Gastrocnemius medialis (tissue), 4 donors: ENCODE results near the gene TMOD3. TPM values are rescaled to one million over a fixed set of nuclear protein-coding genes. Genes with fewer than 3 reads are reported as not detected.

Experiments used
- ATAC-seq, 2 donors: fragments of 150-250 bp; one replicate each; pipeline ENCODE4 v1.9.1; 2016
- DNase-seq, 2 donors: peaks; one replicate each; pipeline ENCODE4 v3.0.0-alpha.2; 2019
- H3K27ac ChIP-seq, 4 donors: fragments of 200-600 bp; sonication (generic); 1 replicate in 1 of 4; 2 replicates in 3 of 4; pipeline ENCODE4 v1.5.1; 2016 to 2018; ENCODE audit warnings: mild to moderate bottlenecking in 2 of 4, moderate library complexity in 1 of 4
- H3K27me3 ChIP-seq, 3 donors: fragments of 200-600 bp; sonication (generic) in 2 of 3; 1 replicate in 1 of 3; 2 replicates in 2 of 3; pipeline versions ENCODE4 v1.5.1 to v1.6.0; 2016 to 2019; ENCODE audit warnings: mild to moderate bottlenecking in 1 of 3, moderate library complexity in 1 of 3
- H3K36me3 ChIP-seq, 2 donors: fragments of 200-600 bp; sonication (generic) in 1 of 2; one replicate each; pipeline ENCODE4 v1.5.1; 2017 to 2018
- H3K4me1 ChIP-seq, 2 donors: fragments of 200-600 bp; sonication (generic) in 1 of 2; one replicate each; pipeline ENCODE4 v1.5.1; 2016 to 2017; ENCODE audit warnings: mild to moderate bottlenecking in 2 of 2
- H3K4me3 ChIP-seq, 4 donors: fragments of 200-600 bp; sonication (generic) in 3 of 4; 1 replicate in 1 of 4; 2 replicates in 3 of 4; pipeline ENCODE4 v1.5.1; 2016 to 2019; ENCODE audit warnings: mild to moderate bottlenecking in 2 of 4
- H3K9me3 ChIP-seq, 3 donors: fragments of 200-600 bp; sonication (generic) in 2 of 3; 1 replicate in 1 of 3; 2 replicates in 2 of 3; pipeline ENCODE4 v1.5.1; 2016 to 2019
- CTCF ChIP-seq, 5 experiments: fragments of 450-650 bp in 3 of 5; fragments of 200-600 bp in 2 of 5; sonication (generic) in 2 of 5; IDR thresholded peaks in 4 of 5; conservative IDR thresholded peaks in 1 of 5; 1 replicate in 4 of 5; 2 replicates in 1 of 5; pipeline ENCODE4 v1.5.1; 2016 to 2019; ENCODE audit warnings: antibody characterized with exemption in 5 of 5, mild to moderate bottlenecking in 3 of 5, moderate library complexity in 3 of 5
- POLR2A ChIP-seq, 2 donors: fragments of 450-650 bp; IDR thresholded peaks; one replicate each; pipeline ENCODE4 v1.6.1; 2017; ENCODE audit warnings: antibody characterized with exemption in 2 of 2, mild to moderate bottlenecking in 2 of 2, moderate library complexity in 2 of 2
- in situ Hi-C, 4 donors: fragments of 200-750 bp; cut with MboI; loops; one replicate each; pipeline versions ENCODE4 v1.15.0 to v1.8.0; 2017; ENCODE audit warnings: low sequenced_read_pairs in 4 of 4
- intact Hi-C: fragments of 100-400 bp; cut with DNase I; formaldehyde crosslinking; loops from one replicate; pipeline ENCODE4 v1.15.1; 2023; ENCODE audit warnings: low total_unique reads
- total RNA-seq, 4 donors: library from RNA; depleted of rRNA; stranded (reverse); fragments of >200 nt; gene quantifications; one replicate each; pipeline versions ENCODE4 v1.1.0 to v1.2.3, GENCODE V29; 2016

TMOD3 gene
- total RNA-seq, 4 donors from 2014 or later: 6.2 to 9.2 (median 6.7) TPM

GRCh38 chr15:51931016-51931415, 101.6 kb downstream of the TMOD3 start:
- no peak for DNase-seq
- Histone ChIP-seq H3K9me3 (no peaks in the 10 kb centered on the region), H3K27ac (no peak overlapping the region), H3K4me3 (no peak overlapping the region), H3K4me1 (no peaks in the 10 kb centered on the region), H3K36me3 (peaks cover 0 to 4% of the 10 kb centered on the region in 2 donors), H3K27me3 (no peaks in the 10 kb centered on the region)
- intact Hi-C loops: no loop called here
- ATAC-seq: no peak
- TF ChIP-seq CTCF (IDR thresholded peaks at IDR 0.05 in 4 of 5, conservative IDR thresholded peaks at IDR 0.05 in 1 of 5) (no peak), POLR2A (IDR thresholded peaks at IDR 0.05) (no peak)
- in situ Hi-C loops: no loop called here

GRCh38 chr15:51931638-51932037, 102.2 kb downstream of the TMOD3 start:
- TF ChIP-seq CTCF (IDR thresholded peaks at IDR 0.05 in 4 of 5, conservative IDR thresholded peaks at IDR 0.05 in 1 of 5) (no peak), POLR2A (IDR thresholded peaks at IDR 0.05) (no peak)
- DNase-seq (no peak), ATAC-seq (no peak)
- no peaks in the 10 kb centered on the region for H3K27me3 ChIP-seq
- H3K4me3 ChIP-seq: no peak overlapping the region
- peaks cover 0 to 9% of the 10 kb centered on the region in 2 donors for H3K36me3 ChIP-seq
- intact Hi-C loops (no loop called here), in situ Hi-C loops (no loop called here)
- H3K4me1 ChIP-seq: no peaks in the 10 kb centered on the region
- H3K27ac ChIP-seq: no peak overlapping the region
- no peaks in the 10 kb centered on the region for H3K9me3 ChIP-seq

- DNase-seq: no peak
- Histone ChIP-seq H3K4me1 (no peaks in the 10 kb centered on the region), H3K27me3 (no peaks in the 10 kb centered on the region), H3K4me3 (no peak overlapping the region), H3K36me3 (peaks cover 0 to 11% of the 10 kb centered on the region in 2 donors), H3K9me3 (no peaks in the 10 kb centered on the region), H3K27ac (no peak overlapping the region)
- no peak for TF ChIP-seq CTCF (IDR thresholded peaks at IDR 0.05 in 4 of 5, conservative IDR thresholded peaks at IDR 0.05 in 1 of 5)
- no peak for TF ChIP-seq POLR2A (IDR thresholded peaks at IDR 0.05)
- in situ Hi-C loops (no loop called here), intact Hi-C loops (no loop called here)
- no peak for ATAC-seq
These were observed 102.7 kb downstream of the TMOD3 start for GRCh38 chr15:51932161-51932560.

- ATAC-seq (no peak), DNase-seq (no peak)
- TF ChIP-seq CTCF (IDR thresholded peaks at IDR 0.05 in 4 of 5, conservative IDR thresholded peaks at IDR 0.05 in 1 of 5): no peak
- TF ChIP-seq POLR2A (IDR thresholded peaks at IDR 0.05): no peak
- intact Hi-C loops (no loop called here), in situ Hi-C loops (no loop called here)
- Histone ChIP-seq H3K36me3 (peaks cover 0 to 6% of the 10 kb centered on the region in 2 donors), H3K4me3 (no peak overlapping the region), H3K9me3 (no peaks in the 10 kb centered on the region), H3K27ac (no peak overlapping the region), H3K27me3 (no peaks in the 10 kb centered on the region), H3K4me1 (peaks cover 0 to 5% of the 10 kb centered on the region in 2 donors)
These were observed 106.1 kb downstream of the TMOD3 start for GRCh38 chr15:51935466-51936104.

GRCh38 chr15:51936105-51936478, 106.6 kb downstream of the TMOD3 start:
- intact Hi-C loops (no loop called here), in situ Hi-C loops (no loop called here)
- TF ChIP-seq CTCF (IDR thresholded peaks at IDR 0.05 in 4 of 5, conservative IDR thresholded peaks at IDR 0.05 in 1 of 5): no peak
- no peak for TF ChIP-seq POLR2A (IDR thresholded peaks at IDR 0.05)
- no peak for DNase-seq
- no peak overlapping the region for H3K4me3 ChIP-seq
- no peak for ATAC-seq
- peaks cover 0 to 6% of the 10 kb centered on the region in 2 donors for H3K36me3 ChIP-seq
- H3K27ac ChIP-seq: no peak overlapping the region
- no peaks in the 10 kb centered on the region for H3K9me3 ChIP-seq
- H3K27me3 ChIP-seq: no peaks in the 10 kb centered on the region
- peaks cover 0 to 5% of the 10 kb centered on the region in 2 donors for H3K4me1 ChIP-seq
